GM18507 (cell line): ENCODE data around the gene GLOD5.

ENCODE experiments used
- DNase-seq: peaks from one replicate; pipeline ENCODE4 v3.0.0; 2011; ENCODE audit warnings: low read depth; ENCODE audit not compliant: insufficient read length; ENCODE audit errors: extremely low spot score
- FAIRE-seq: peaks from 2 replicates; lab custom pipeline; 2011; peaks lifted over from hg19 to GRCh38; lab: Jason Lieb, UNC

Gene GLOD5

GRCh38 chrX:48751343-48751742 is 10.2 kb upstream of the GLOD5 start:
- FAIRE-seq: no peak

GRCh38 chrX:48752498-48752897 is 9.0 kb upstream of the GLOD5 start:
- no peak for FAIRE-seq
- DNase-seq: no peak

More at GRCh38 chrX:48751343-48751742, 10.2 kb upstream of the GLOD5 start:
- DNase-seq: no peak

GRCh38 chrX:48753708-48754228 is 7.8 kb upstream of the GLOD5 start:
- FAIRE-seq (no peak), DNase-seq (no peak)

DNA sequence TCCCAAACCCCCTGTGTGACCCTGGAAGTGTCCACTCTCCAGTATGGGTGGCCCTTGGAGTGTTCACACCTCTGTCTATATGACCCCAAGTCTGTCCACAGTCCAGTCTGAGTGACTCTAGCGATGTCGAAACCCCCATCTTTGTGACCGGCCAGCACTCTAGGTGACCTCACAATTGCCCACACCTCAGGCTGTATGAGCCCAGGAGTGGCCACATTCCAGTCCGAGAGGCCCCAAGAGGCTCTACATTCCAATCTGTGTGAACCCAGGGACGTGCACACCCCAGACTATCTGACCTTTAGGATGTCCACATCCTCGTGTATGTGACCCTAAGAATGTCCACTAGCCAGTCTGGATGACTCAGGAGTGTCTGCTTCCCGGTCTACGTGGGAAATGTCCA is 7.3 kb upstream of the GLOD5 start:
- no peak for DNase-seq
- no peak for FAIRE-seq

GRCh38 chrX:48769230-48769629 is 7.7 kb downstream of the GLOD5 start:
- FAIRE-seq: no peak
- DNase-seq: no peak

- FAIRE-seq: no peak
- no peak for DNase-seq
Observed at GRCh38 chrX:48770296-48770695, 8.7 kb downstream of the GLOD5 start.

GRCh38 chrX:48772602-48773001 is 11.1 kb downstream of the GLOD5 start:
- FAIRE-seq (no peak), DNase-seq (no peak)

DNA sequence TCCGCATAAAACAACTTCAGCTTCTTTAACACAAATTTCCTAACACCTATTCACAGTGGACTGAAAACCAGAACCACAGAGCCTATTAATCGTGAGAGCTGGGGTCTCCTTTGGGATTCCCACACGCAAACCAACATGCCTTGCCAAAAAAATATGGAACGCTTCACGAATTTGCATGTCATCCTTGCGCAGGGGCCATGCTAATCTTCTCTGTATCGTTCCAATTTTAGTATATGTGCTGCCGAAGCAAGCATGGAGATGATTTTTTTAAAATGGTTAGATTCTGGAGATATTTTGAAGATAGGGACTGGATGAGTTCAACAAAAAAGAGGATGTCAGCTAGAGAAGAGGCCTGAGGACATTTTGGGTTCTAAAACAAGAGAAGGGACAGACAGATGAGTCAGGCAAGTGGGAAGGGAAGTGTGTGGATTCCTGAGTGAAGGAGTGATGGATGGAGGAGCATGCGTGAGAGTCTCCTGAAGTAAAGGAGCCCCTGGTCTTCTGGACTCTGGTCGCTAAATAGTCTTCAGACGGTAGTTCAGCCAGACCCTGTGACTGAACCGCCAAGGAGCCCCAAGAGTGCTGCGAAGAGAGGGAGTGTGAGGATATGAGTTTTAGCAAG is 15.4 kb downstream of the GLOD5 start:
- no peak for DNase-seq
- FAIRE-seq: no peak

GRCh38 chrX:48779399-48779798 is 17.9 kb downstream of the GLOD5 start:
- no peak for FAIRE-seq
- DNase-seq: no peak

- FAIRE-seq (no peak), DNase-seq (no peak)
Observed at GRCh38 chrX:48781705-48782104, 20.2 kb downstream of the GLOD5 start.

GRCh38 chrX:48782216-48782615 is 20.7 kb downstream of the GLOD5 start:
- DNase-seq: no peak
- no peak for FAIRE-seq

DNA sequence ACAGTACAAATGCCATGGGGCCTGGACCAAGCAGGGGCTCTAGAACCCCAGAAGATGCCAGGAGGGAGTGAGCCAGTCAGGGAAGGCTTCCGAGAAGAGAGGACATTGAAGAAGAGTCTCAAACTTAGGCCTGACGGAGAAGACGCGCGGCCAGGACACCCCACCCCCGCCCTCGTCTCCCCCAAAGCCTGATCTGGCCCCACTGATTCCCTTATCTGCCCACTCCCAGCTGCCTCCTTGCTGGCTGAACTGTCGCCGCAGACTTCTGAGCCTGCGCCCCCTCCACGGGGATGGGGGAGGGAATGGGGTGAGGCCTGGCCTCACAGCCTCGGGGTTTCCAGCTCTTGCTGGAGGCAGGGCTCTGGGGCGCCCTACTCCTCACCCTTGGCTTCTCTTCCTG is 21.2 kb downstream of the GLOD5 start:
- DNase-seq (no peak), FAIRE-seq (no peak)

- DNase-seq: no peak
- no peak for FAIRE-seq
Observed at GRCh38 chrX:48784726-48785125, 23.2 kb downstream of the GLOD5 start.

DNA sequence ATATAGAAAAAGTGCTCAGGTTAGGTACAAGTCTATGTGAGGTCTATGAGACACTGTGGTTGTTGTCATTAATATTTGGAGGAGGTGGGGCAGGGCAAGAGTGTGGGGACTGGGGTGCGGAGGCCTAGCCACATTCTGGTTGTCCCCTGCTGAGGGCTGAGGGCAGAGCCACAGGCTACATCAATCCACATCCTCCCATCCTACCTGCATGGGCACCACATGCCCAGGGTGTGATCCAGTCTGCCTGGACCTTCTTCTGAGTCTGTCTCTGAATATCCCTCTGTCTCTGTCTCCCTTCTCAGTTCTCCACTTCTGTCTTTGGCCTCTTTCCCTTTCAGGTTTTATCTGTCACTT is 23.6 kb downstream of the GLOD5 start:
- no peak for FAIRE-seq
- DNase-seq: no peak

- DNase-seq (no peak), FAIRE-seq (no peak)
Observed at GRCh38 chrX:48785540-48786214, 24.1 kb downstream of the GLOD5 start.

DNA sequence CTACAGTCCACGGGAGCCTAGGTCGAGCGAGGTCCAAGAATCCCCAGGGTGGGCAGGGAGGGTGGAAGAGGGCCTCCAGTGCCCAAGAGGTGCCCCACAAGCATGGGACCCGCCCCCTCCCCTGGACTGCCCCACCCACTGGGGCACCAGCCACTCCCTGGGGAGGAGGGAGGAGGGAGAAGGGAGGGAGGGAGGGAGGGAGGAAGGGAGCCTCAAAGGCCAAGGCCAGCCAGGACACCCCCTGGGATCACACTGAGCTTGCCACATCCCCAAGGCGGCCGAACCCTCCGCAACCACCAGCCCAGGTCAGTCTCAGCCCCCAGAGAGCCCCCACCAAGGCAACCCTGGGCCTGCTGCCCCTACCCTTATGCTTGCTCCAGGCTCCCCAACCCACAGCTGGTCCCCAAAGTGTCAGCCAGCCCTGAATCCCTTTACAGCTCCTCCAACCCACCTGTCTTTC is 24.8 kb downstream of the GLOD5 start, which contains the start of gene GATA1:
Gene GATA1, plus strand, starts transcription at position 250 of the 460 bp plus-strand sequence. CDS start 4,520 bp downstream, outside the sequence.
- no peak for FAIRE-seq

DNA sequence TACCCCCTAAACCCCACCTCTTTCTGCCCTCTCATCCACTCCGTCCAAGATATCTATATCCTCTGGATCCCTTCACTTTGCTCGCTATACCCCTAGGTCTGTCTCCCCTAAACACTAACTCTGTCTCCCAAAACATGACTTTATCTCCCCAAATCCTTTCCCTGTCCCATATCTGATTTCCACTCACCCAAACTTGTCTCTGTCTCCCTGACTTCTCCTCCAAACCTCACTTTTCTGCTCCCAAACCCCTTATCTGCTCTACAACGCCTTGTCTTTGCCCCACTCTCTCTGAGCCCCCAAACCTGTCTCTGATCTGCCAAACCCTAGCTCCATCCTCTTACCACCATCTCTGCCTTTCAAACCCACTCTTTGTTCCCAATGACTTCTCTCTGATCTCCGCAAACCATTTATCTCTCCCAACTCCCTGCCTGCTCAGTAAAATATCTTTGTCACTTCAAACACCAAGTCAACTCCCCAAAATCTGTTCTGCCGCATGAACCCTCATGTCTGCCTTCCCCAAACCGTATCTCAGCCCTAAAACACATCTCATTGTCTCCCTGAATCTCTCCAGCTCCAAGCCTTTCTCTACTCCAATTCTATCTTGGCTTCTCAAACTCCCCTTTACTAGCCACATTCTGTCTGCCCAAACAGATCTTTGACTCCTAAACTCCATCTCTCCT is 25.4 kb downstream of the GLOD5 start:
- DNase-seq (no peak), FAIRE-seq (no peak)

More for the DNA sequence above, 24.8 kb downstream of the GLOD5 start, which contains the start of gene GATA1:
- no peak for DNase-seq

DNA sequence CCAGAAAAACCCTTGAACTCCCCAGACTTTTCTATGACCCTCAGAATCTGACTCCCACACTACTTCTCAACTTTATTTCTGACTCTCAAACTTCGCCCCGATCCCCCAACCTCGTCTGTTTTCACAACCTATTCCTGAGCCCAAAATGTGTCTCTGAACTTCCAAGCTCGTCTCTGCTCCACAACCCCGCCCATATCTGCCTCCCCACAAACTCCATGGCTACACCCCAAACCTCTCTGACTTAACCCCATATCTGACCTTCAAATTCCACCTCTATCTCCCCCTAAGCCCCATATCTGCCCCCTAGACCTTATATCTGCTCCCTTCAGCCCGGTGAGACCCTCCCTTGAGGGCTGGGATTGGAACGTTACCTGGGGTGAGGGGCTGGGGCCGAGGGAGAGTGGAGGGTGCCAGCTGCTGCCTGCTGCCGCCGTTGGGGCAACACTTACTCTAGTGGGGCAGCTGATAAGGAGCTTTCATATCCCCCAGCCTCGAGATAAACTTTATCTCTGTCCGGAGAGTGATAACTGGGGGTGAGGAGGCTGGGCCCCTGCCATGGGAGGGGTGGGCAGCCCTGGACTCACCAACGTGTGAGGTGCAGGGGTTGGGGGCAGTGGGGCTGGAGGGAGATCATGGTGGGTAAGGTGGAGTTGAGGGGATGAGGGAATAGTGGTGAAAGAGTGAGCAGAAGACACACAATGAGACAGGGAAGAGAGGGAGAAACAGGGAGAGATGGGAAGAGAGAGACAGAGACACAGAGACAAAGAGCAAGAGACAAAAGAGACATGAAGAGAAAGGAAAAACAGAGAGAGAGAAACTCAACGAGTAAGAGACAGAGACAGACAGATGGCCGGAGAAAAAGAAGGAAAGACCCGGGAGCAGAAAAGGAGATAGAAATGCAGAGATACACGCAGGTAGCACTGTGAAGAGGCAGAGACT is 26.2 kb downstream of the GLOD5 start:
- no peak for FAIRE-seq
- no peak for DNase-seq
